GM18502 (cell line): ENCODE results near the gene PDIA5.
A peak's percentile ranks its signal among the peaks of the same experiment; 100 is the strongest.

Experiments
- ATAC-seq: cut with Tn5 transposase; IDR thresholded peaks from one replicate; pipeline ENCODE4 v1.9.1; 2021; ENCODE audit warnings: mild to moderate bottlenecking; ENCODE audit not compliant: unreplicated experiment, poor library complexity

The PDIA5 gene

GRCh38 chr3:123066896-123067688 is at the start of gene PDIA5:
Gene PDIA5, plus strand, starts transcription at chr3:123067025. Its CDS starts 140 bp downstream, at chr3:123067165.
- peak; percentile 87 for ATAC-seq

GRCh38 chr3:123018683-123019082 is 48.1 kb upstream of the PDIA5 start:
- ATAC-seq: no peak

- no peak for ATAC-seq
These were observed 47.7 kb upstream of the PDIA5 start for GRCh38 chr3:123019161-123019560.

- ATAC-seq: no peak
These were observed 47.2 kb upstream of the PDIA5 start for GRCh38 chr3:123019591-123019990.

- no peak for ATAC-seq
These were observed 46.1 kb upstream of the PDIA5 start for GRCh38 chr3:123020709-123021108.

GRCh38 chr3:123021388-123021787 is 45.4 kb upstream of the PDIA5 start:
- no peak for ATAC-seq

- no peak for ATAC-seq
These were observed 44.8 kb upstream of the PDIA5 start for GRCh38 chr3:123021996-123022510.

- no peak for ATAC-seq
These were observed 42.8 kb upstream of the PDIA5 start for GRCh38 chr3:123024056-123024455.

- ATAC-seq: no peak
These were observed 40.9 kb upstream of the PDIA5 start for GRCh38 chr3:123025642-123026521.

- no peak for ATAC-seq
These were observed 40.1 kb upstream of the PDIA5 start for GRCh38 chr3:123026565-123027291.

- no peak for ATAC-seq
These were observed 39.3 kb upstream of the PDIA5 start, which contains the start of gene SEMA5B for GRCh38 chr3:123027292-123028232. Gene SEMA5B, minus strand, starts transcription at chr3:123027763. Its CDS starts 66,500 bp downstream, at chr3:122961263.

GRCh38 chr3:123028233-123028828 is 38.5 kb upstream of the PDIA5 start:
- ATAC-seq: no peak

GRCh38 chr3:123031051-123031450 is 35.8 kb upstream of the PDIA5 start:
- no peak for ATAC-seq

GRCh38 chr3:123032057-123032456 is 34.8 kb upstream of the PDIA5 start:
- ATAC-seq: no peak

- ATAC-seq: no peak
These were observed 32.7 kb upstream of the PDIA5 start for GRCh38 chr3:123034120-123034519.

- ATAC-seq: no peak
These were observed 31.8 kb upstream of the PDIA5 start for GRCh38 chr3:123034996-123035395.

- ATAC-seq: no peak
These were observed 30.3 kb upstream of the PDIA5 start for GRCh38 chr3:123036352-123037014.

GRCh38 chr3:123037015-123037375 is 29.8 kb upstream of the PDIA5 start:
- ATAC-seq: no peak
